ENCODE results near the gene DPPA3. TPM values are rescaled to one million over a fixed set of nuclear protein-coding genes. Genes with fewer than 3 reads are reported as not detected.
"Not testable (repeated sequence)": the region's sequence is repeated elsewhere in the genome, so short reads cannot be mapped to it uniquely, and the experiment has no call there.

DPPA3 gene
- not detected for total RNA-seq

DNA sequence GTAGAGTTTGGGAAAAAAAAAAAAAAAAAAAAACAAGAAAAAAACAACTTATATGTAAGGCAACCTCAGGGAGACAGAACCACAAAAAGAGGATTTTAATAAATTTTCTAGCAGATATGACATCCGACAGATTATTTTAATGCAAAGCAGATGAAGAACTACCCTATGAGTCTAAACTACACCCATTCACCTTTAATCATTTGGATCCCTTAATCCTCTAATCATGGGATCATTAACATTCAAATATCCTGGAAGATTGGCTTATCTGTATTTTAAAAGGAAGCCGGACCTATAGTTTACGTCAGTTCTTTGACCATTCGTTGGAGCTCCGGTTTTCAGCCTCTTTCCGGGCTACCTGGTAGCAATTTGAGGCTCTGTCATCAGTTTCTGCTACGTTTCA is at the start of gene DPPA3:
TSS of gene DPPA3 (plus strand) at position 301 of the 400 bp plus-strand sequence. CDS start 138 bp downstream, outside the sequence.
- intact Hi-C loops (cut with DNase I; ENCODE audit: low total_unique reads) = no loop called here
- Histone ChIP-seq H3K36me3 (no peaks in the 10 kb centered on the region), H3K9me3 (no peaks in the 10 kb centered on the region), H3K4me1 (no peaks in the 10 kb centered on the region), H3K27ac (no peak within 1 kb of the TSS), H3K27me3 (no peaks in the 10 kb centered on the region), H3K4me3 (no peak within 1 kb of the TSS)
- TF ChIP-seq POLR2A (IDR thresholded peaks at IDR 0.05) (no peak), POLR2AphosphoS5 (IDR thresholded peaks at IDR 0.05) (no peak), CTCF (IDR thresholded peaks at IDR 0.05) (no peak)
- no peak for DNase-seq (ENCODE audit: low spot score in 2 of 2)

GRCh38 chr12:7661741-7662140 is 49.5 kb upstream of the DPPA3 start:
- H3K27ac ChIP-seq = no peak overlapping the region
- H3K4me1 ChIP-seq = no peaks in the 10 kb centered on the region
- no peaks in the 10 kb centered on the region for H3K27me3 ChIP-seq
- no peak for TF ChIP-seq CTCF (IDR thresholded peaks at IDR 0.05)
- TF ChIP-seq POLR2AphosphoS5 (IDR thresholded peaks at IDR 0.05) = no peak
- TF ChIP-seq POLR2A (IDR thresholded peaks at IDR 0.05) = no peak
- no peaks in the 10 kb centered on the region for H3K36me3 ChIP-seq
- intact Hi-C loops (cut with DNase I; ENCODE audit: low total_unique reads) = no loop called here
- no peak overlapping the region for H3K4me3 ChIP-seq
- DNase-seq (ENCODE audit: low spot score in 2 of 2) = no peak
- no peaks in the 10 kb centered on the region for H3K9me3 ChIP-seq

- Histone ChIP-seq H3K4me1 (no peaks in the 10 kb centered on the region), H3K36me3 (no peaks in the 10 kb centered on the region), H3K9me3 (no peaks in the 10 kb centered on the region), H3K4me3 (no peak overlapping the region), H3K27ac (no peak overlapping the region), H3K27me3 (no peaks in the 10 kb centered on the region)
- intact Hi-C loops (cut with DNase I; ENCODE audit: low total_unique reads) = no loop called here
- TF ChIP-seq POLR2A (IDR thresholded peaks at IDR 0.05) (no peak), CTCF (IDR thresholded peaks at IDR 0.05) (no peak), POLR2AphosphoS5 (IDR thresholded peaks at IDR 0.05) (no peak)
- DNase-seq (ENCODE audit: low spot score in 2 of 2) = no peak
Measured at GRCh38 chr12:7666595-7666994, 44.6 kb upstream of the DPPA3 start.

DNA sequence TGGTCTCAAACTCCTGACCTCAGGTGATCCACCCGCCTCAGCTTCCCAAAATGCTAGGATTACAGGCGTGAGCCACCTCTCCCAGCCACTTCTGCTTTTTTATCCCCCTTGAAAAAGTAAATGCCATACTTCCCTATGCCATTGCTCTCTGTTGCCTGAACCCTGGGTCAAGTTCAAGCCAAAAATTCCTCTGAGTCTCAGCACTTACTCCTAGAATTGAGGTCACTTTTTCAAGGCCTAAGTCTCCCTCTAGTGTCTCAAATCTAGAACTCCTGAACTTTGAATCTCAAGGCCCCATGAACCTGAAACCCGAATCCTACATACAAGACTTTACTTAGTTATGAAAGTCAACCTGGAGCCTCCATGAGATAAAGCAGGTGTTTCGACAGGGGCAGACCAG is 44.1 kb upstream of the DPPA3 start:
- intact Hi-C loops (cut with DNase I; ENCODE audit: low total_unique reads) = no loop called here
- DNase-seq (ENCODE audit: low spot score in 2 of 2) = no peak
- Histone ChIP-seq H3K9me3 (no peaks in the 10 kb centered on the region), H3K27ac (no peak overlapping the region), H3K27me3 (no peaks in the 10 kb centered on the region), H3K36me3 (no peaks in the 10 kb centered on the region), H3K4me3 (no peak overlapping the region), H3K4me1 (no peaks in the 10 kb centered on the region)
- no peak for TF ChIP-seq CTCF (IDR thresholded peaks at IDR 0.05)
- TF ChIP-seq POLR2A (IDR thresholded peaks at IDR 0.05) = no peak
- TF ChIP-seq POLR2AphosphoS5 (IDR thresholded peaks at IDR 0.05) = no peak

DNA sequence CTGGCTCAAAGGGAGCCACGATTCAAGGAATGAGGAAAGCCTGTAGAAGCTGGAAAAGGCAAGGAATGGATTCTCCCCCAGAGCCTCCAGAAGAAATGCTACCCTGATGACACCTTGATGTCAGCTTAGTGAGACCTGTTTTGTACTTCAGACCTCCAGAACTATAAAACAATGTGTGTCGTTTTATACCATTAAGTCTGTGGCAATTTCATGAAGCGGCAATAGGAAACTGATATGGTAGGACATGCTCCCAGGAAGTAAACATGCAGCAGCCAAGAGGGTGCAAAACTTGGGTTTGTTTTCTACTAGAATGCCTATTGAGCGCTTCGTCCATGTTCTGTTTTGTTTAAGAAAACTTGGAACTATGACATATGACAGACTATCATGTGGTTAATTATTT is 43.1 kb upstream of the DPPA3 start:
- Histone ChIP-seq H3K27me3 (no peaks in the 10 kb centered on the region), H3K27ac (no peak overlapping the region), H3K9me3 (no peaks in the 10 kb centered on the region), H3K4me1 (no peaks in the 10 kb centered on the region), H3K36me3 (no peaks in the 10 kb centered on the region), H3K4me3 (no peak overlapping the region)
- TF ChIP-seq POLR2A (IDR thresholded peaks at IDR 0.05) (no peak), POLR2AphosphoS5 (IDR thresholded peaks at IDR 0.05) (no peak), CTCF (IDR thresholded peaks at IDR 0.05) (no peak)
- intact Hi-C loops (cut with DNase I; ENCODE audit: low total_unique reads) = no loop called here
- DNase-seq (ENCODE audit: low spot score in 2 of 2) = no peak

GRCh38 chr12:7675455-7675854 is 35.8 kb upstream of the DPPA3 start:
- H3K9me3 ChIP-seq; DNase-seq (ENCODE audit: low spot score in 2 of 2); H3K27ac ChIP-seq; H3K36me3 ChIP-seq; intact Hi-C loops (cut with DNase I; ENCODE audit: low total_unique reads); H3K27me3 ChIP-seq; H3K4me3 ChIP-seq; H3K4me1 ChIP-seq: not testable (repeated sequence)

Measured in breast epithelium (tissue), 4 donors.